Measurements from ENCODE around the gene DUSP12.
"Not testable (repeated sequence)": the region's sequence is repeated elsewhere in the genome, so short reads cannot be mapped to it uniquely, and the experiment has no call there.

The DUSP12 gene

GRCh38 chr1:161768461-161768860 lies 18.9 kb downstream of the DUSP12 start:
- FAIRE-seq: no peak
- DNase-seq (ENCODE audit: extremely low spot score, insufficient read length, low read depth): no peak

GRCh38 chr1:161768986-161769672 lies 19.5 kb downstream of the DUSP12 start:
- DNase-seq (ENCODE audit: extremely low spot score, insufficient read length, low read depth) (no peak), FAIRE-seq (no peak)

GRCh38 chr1:161769673-161770045 lies 20.1 kb downstream of the DUSP12 start:
- DNase-seq (ENCODE audit: extremely low spot score, insufficient read length, low read depth); FAIRE-seq: not testable (repeated sequence)

GRCh38 chr1:161770250-161770649 lies 20.7 kb downstream of the DUSP12 start:
- DNase-seq (ENCODE audit: extremely low spot score, insufficient read length, low read depth) (no peak), FAIRE-seq (no peak)

- no peak for DNase-seq (ENCODE audit: extremely low spot score, insufficient read length, low read depth)
- FAIRE-seq: no peak
These were observed 21.6 kb downstream of the DUSP12 start for GRCh38 chr1:161771161-161771560.

- DNase-seq (ENCODE audit: extremely low spot score, insufficient read length, low read depth) (no peak), FAIRE-seq (no peak)
These were observed 22.4 kb downstream of the DUSP12 start for GRCh38 chr1:161771973-161772372.

GRCh38 chr1:161772397-161772796 lies 22.8 kb downstream of the DUSP12 start:
- DNase-seq (ENCODE audit: extremely low spot score, insufficient read length, low read depth) (no peak), FAIRE-seq (no peak)

- DNase-seq (ENCODE audit: extremely low spot score, insufficient read length, low read depth) (no peak), FAIRE-seq (peak; percentile 21)
These were observed 24.2 kb downstream of the DUSP12 start for GRCh38 chr1:161773791-161774190.

GRCh38 chr1:161777261-161777660 lies 27.7 kb downstream of the DUSP12 start:
- peak; percentile 59 for FAIRE-seq
- no peak for DNase-seq (ENCODE audit: extremely low spot score, insufficient read length, low read depth)

- peak; percentile 69 for FAIRE-seq
- DNase-seq (ENCODE audit: extremely low spot score, insufficient read length, low read depth): no peak
These were observed 28.9 kb downstream of the DUSP12 start for GRCh38 chr1:161778522-161778921.

- FAIRE-seq: peak; percentile 42
- DNase-seq (ENCODE audit: extremely low spot score, insufficient read length, low read depth): no peak
These were observed 29.8 kb downstream of the DUSP12 start for GRCh38 chr1:161779393-161779792.

- DNase-seq (ENCODE audit: extremely low spot score, insufficient read length, low read depth) (no peak), FAIRE-seq (peak; percentile 80)
These were observed 32.4 kb downstream of the DUSP12 start for GRCh38 chr1:161781995-161782394.

- DNase-seq (ENCODE audit: extremely low spot score, insufficient read length, low read depth) (no peak), FAIRE-seq (no peak)
These were observed 33.3 kb downstream of the DUSP12 start for GRCh38 chr1:161782886-161783285.

GRCh38 chr1:161784968-161785367 lies 35.4 kb downstream of the DUSP12 start:
- no peak for FAIRE-seq
- DNase-seq (ENCODE audit: extremely low spot score, insufficient read length, low read depth): no peak

GRCh38 chr1:161787355-161787754 lies 37.8 kb downstream of the DUSP12 start:
- DNase-seq (ENCODE audit: extremely low spot score, insufficient read length, low read depth) (no peak), FAIRE-seq (no peak)

- FAIRE-seq (no peak), DNase-seq (ENCODE audit: extremely low spot score, insufficient read length, low read depth) (no peak)
These were observed 41.2 kb downstream of the DUSP12 start for GRCh38 chr1:161790587-161791317.

GRCh38 chr1:161791904-161792655 lies 42.5 kb downstream of the DUSP12 start:
- FAIRE-seq (peak; percentile 45), DNase-seq (ENCODE audit: extremely low spot score, insufficient read length, low read depth) (no peak)

- no peak for DNase-seq (ENCODE audit: extremely low spot score, insufficient read length, low read depth)
- FAIRE-seq: peak; percentile 83
These were observed 43.2 kb downstream of the DUSP12 start for GRCh38 chr1:161792740-161793139.

GRCh38 chr1:161799792-161800191 lies 50.2 kb downstream of the DUSP12 start:
- FAIRE-seq (no peak), DNase-seq (ENCODE audit: extremely low spot score, insufficient read length, low read depth) (no peak)

GRCh38 chr1:161801955-161802354 lies 52.4 kb downstream of the DUSP12 start:
- no peak for FAIRE-seq
- DNase-seq (ENCODE audit: extremely low spot score, insufficient read length, low read depth): no peak

GRCh38 chr1:161803181-161803580 lies 53.6 kb downstream of the DUSP12 start:
- no peak for FAIRE-seq
- no peak for DNase-seq (ENCODE audit: extremely low spot score, insufficient read length, low read depth)

All from GM18507 (cell line).